DMS153 (cell line): Measurements from ENCODE around the gene ATG4A.

Source experiments
- DNase-seq: peaks from one replicate; lab custom pipeline; 2025; lab: John Stamatoyannopoulos, UW

Gene ATG4A

GRCh38 chrX:108122748-108123147, 31.2 kb downstream of the ATG4A start:
- DNase-seq: no peak

- DNase-seq: no peak
Observed at GRCh38 chrX:108123591-108124366, 32.2 kb downstream of the ATG4A start.

- DNase-seq: no peak
Observed at GRCh38 chrX:108126661-108127060, 35.1 kb downstream of the ATG4A start.

- DNase-seq: no peak
Observed at GRCh38 chrX:108127152-108127551, 35.6 kb downstream of the ATG4A start.

GRCh38 chrX:108130889-108131288, 39.3 kb downstream of the ATG4A start:
- no peak for DNase-seq

- no peak for DNase-seq
Observed at GRCh38 chrX:108131471-108131870, 39.9 kb downstream of the ATG4A start.

- DNase-seq: no peak
Observed at GRCh38 chrX:108132034-108132433, 40.5 kb downstream of the ATG4A start.

- no peak for DNase-seq
Observed at GRCh38 chrX:108132876-108133275, 41.3 kb downstream of the ATG4A start.

GRCh38 chrX:108134724-108135123, 43.1 kb downstream of the ATG4A start:
- no peak for DNase-seq

- no peak for DNase-seq
Observed at GRCh38 chrX:108138814-108139702, 47.5 kb downstream of the ATG4A start.

- no peak for DNase-seq
Observed at GRCh38 chrX:108148524-108148923, 56.9 kb downstream of the ATG4A start.

- DNase-seq: no peak
Observed at GRCh38 chrX:108156082-108156481, 64.5 kb downstream of the ATG4A start.

GRCh38 chrX:108156934-108157466, 65.4 kb downstream of the ATG4A start:
- DNase-seq: no peak

- no peak for DNase-seq
Observed at GRCh38 chrX:108157628-108158027, 66.0 kb downstream of the ATG4A start.

- no peak for DNase-seq
Observed at GRCh38 chrX:108159028-108159670, 67.6 kb downstream of the ATG4A start.

- no peak for DNase-seq
Observed at GRCh38 chrX:108160309-108160708, 68.7 kb downstream of the ATG4A start.

GRCh38 chrX:108162265-108162664, 70.7 kb downstream of the ATG4A start:
- no peak for DNase-seq

GRCh38 chrX:108163333-108164082, 71.9 kb downstream of the ATG4A start:
- DNase-seq: no peak

- DNase-seq: no peak
Observed at GRCh38 chrX:108165383-108166111, 74.0 kb downstream of the ATG4A start.

- no peak for DNase-seq
Observed at GRCh38 chrX:108167211-108167872, 75.8 kb downstream of the ATG4A start.
